Activated CD4-positive, alpha-beta T cell treated with anti-CD3 and anti-CD28 coated beads, Interleukin-2, amount 50 U/mL, for 24 hours (primary cell): ENCODE results near the gene FOXO4.

ENCODE experiments used
- DNase-seq, 2 donors: peaks; one replicate each; pipeline ENCODE4 v3.0.0-alpha.2; 2020; ENCODE audit warnings: low read depth in 1 of 2, low spot score in 1 of 2

Gene FOXO4

GRCh38 chrX:71140440-71140839, 44.8 kb downstream of the FOXO4 start:
- DNase-seq = no peak

DNA sequence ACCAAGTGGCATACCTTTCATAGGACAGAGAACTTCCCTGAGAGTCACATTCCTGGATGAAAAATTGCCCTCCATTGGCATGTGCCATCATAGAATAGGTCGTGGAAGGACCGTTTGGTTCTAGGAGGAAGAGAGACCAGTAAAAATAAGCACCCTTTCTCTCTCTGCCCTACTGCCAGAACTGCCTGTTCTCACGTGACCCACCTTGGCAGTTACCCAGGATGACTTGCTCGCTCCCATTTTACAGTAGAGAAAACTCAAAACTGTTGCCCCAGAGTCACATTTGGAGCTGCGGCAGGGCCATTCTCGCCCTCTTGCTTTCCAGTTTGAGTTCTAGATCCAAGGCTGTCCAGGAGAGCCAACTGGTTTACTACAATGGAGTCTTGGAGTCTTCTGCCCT, 47.9 kb downstream of the FOXO4 start:
- no peak for DNase-seq

GRCh38 chrX:71144651-71145050, 49.0 kb downstream of the FOXO4 start, which contains the start of gene NLGN3:
NLGN3 (plus strand) TSS chrX:71144841; CDS start chrX:71147750, 2,909 bp downstream.
- no peak for DNase-seq

DNA sequence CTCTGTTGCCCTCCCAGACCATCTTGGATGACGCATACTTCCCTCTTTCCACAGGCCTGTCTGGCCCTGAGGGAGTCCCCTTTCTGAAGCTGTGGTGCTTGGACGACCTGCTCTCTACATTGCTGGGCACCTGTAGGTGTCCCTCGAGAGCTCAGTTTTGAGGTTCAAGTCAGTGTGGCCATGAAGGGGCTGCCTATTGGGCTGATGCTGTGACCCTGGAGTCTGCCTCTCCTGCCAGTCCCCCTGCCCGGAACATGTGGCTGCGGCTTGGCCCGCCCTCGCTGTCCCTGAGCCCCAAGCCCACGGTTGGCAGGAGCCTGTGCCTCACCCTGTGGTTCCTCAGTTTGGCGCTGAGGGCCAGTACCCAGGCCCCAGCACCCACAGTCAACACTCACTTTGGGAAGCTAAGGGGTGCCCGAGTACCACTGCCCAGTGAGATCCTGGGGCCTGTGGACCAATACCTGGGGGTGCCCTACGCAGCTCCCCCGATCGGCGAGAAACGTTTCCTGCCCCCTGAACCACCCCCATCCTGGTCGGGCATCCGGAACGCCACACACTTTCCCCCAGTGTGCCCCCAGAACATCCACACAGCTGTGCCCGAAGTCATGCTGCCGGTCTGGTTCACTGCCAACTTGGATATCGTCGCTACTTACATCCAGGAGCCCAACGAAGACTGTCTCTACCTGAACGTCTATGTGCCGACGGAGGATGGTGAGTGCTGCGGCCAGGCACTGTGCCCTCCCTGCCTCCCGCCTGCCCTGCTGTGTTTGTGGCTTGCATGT, 52.0 kb downstream of the FOXO4 start:
- no peak for DNase-seq

DNA sequence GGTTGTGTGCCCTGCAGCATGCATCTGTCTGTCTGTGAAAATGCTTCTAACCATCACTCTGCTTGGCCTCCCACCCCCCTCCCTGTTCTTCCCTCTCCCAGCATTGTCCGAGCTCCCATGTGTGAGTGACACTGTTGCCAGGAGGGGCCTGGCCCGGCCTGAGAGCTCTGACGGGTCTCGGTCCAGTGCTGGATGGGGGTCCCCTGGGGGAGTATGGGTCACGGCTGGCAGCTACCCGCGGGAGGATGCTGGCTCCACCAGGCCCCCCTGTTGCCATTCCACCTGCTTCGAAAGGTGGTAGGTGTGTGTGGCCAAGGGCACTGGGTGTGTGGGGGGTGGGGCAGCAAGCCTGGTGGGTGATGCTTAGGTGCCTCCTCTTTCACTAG, 52.6 kb downstream of the FOXO4 start:
- no peak for DNase-seq

GRCh38 chrX:71151366-71151765, 55.7 kb downstream of the FOXO4 start:
- no peak for DNase-seq
